ENCODE measurements around the gene AFF4.

GRCh38 chr5:132949136-132949535 is 14.3 kb downstream of the AFF4 start:
- TF ChIP-seq CTCF (conservative IDR thresholded peaks at IDR 0.05 in 1 of 2, IDR thresholded peaks at IDR 0.05 in 1 of 2; ENCODE audit: extremely low read depth in 1 of 2, insufficient read depth in 1 of 2, low read depth in 1 of 2, low read length in 2 of 2) (no peak), EZH2 (IDR thresholded peaks at IDR 0.05; ENCODE audit: borderline replicate concordance, low read length) (no peak)
